Activated CD8-positive, alpha-beta T cell treated with anti-CD3 and anti-CD28 coated beads for 36 hours (primary cell): Measurements from ENCODE around the gene TCF7L2. TPM values are rescaled to one million over a fixed set of nuclear protein-coding genes. Genes with fewer than 3 reads are reported as not detected.

Experiments used
- ATAC-seq: fragments of 200-7000 bp; cut with Tn5 transposase; one replicate; pipeline ENCODE4 v1.10.0; 2021; ENCODE audit warnings: mild to moderate bottlenecking, moderate library complexity
- CTCF ChIA-PET: fragments of 350-600 bp; sonication (Branson Sonifier 250); formaldehyde crosslinking; loops from one replicate; lab custom pipeline; 2021; ENCODE audit warnings: antibody characterized with exemption; lab: Charles Lee
- POLR2A ChIA-PET: fragments of 350-600 bp; sonication (Branson Sonifier 250); formaldehyde crosslinking; loops from one replicate; lab custom pipeline; 2021; ENCODE audit warnings: antibody characterized with exemption; lab: Charles Lee
- DNase-seq: peaks from one replicate; pipeline ENCODE4 v3.0.0-alpha.2; 2020
- H3K27ac Mint-ChIP-seq: one replicate; pipeline ENCODE4 v1.8.0; 2021; ENCODE audit warnings: mild to moderate bottlenecking, mixed read lengths
- H3K27me3 Mint-ChIP-seq: one replicate; pipeline ENCODE4 v1.8.0; 2021; ENCODE audit warnings: mixed read lengths
- H3K36me3 Mint-ChIP-seq: one replicate; pipeline ENCODE4 v1.8.0; 2021; ENCODE audit warnings: low read depth, mixed read lengths
- H3K4me1 Mint-ChIP-seq: one replicate; pipeline ENCODE4 v1.8.0; 2021; ENCODE audit warnings: low read depth, mixed read lengths
- H3K4me3 Mint-ChIP-seq: one replicate; pipeline ENCODE4 v1.8.0; 2021; ENCODE audit warnings: mild to moderate bottlenecking, moderate library complexity, mixed read lengths
- H3K9me3 Mint-ChIP-seq: one replicate; pipeline ENCODE4 v1.8.0; 2021; ENCODE audit warnings: mixed read lengths
- CTCF ChIP-seq: fragments of 200-600 bp; IDR thresholded peaks from one replicate; pipeline ENCODE4 v1.8.0; 2022; ENCODE audit warnings: antibody characterized with exemption, mild to moderate bottlenecking
- intact Hi-C: fragments of 100-400 bp; cut with micrococcal nuclease; formaldehyde crosslinking; loops from one replicate; pipeline ENCODE4 v1.10.0; 2022
- total RNA-seq, 2 experiments: library from RNA; stranded (reverse); gene quantifications; one replicate each; pipeline ENCODE4 v1.2.3, GENCODE V29; 2021

The TCF7L2 gene
- total RNA-seq, 2 experiments from 2014 or later = 1.5 to 1.6 TPM

GRCh38 chr10:113033991-113034390 is 83.9 kb downstream of the TCF7L2 start:
- Mint-ChIP-seq H3K9me3 (no peaks in the 10 kb centered on the region), H3K27me3 (peaks cover 1% of the 10 kb centered on the region), H3K4me3 (no peak overlapping the region), H3K36me3 (no peaks in the 10 kb centered on the region), H3K4me1 (no peaks in the 10 kb centered on the region), H3K27ac (no peak overlapping the region)
- no peak for ATAC-seq
- no peak for TF ChIP-seq CTCF
- ChIA-PET POLR2A (no interaction called here), CTCF (no interaction called here)
- no peak for DNase-seq
- intact Hi-C loops = no loop called here

GRCh38 chr10:113035732-113036312 is 85.8 kb downstream of the TCF7L2 start:
- Mint-ChIP-seq H3K9me3 (no peaks in the 10 kb centered on the region), H3K27ac (no peak overlapping the region), H3K36me3 (no peaks in the 10 kb centered on the region), H3K4me1 (no peaks in the 10 kb centered on the region), H3K4me3 (no peak overlapping the region), H3K27me3 (no peaks in the 10 kb centered on the region)
- POLR2A ChIA-PET = no interaction called here
- ATAC-seq (no peak), DNase-seq (no peak)
- intact Hi-C loops = no loop called here
- no peak for TF ChIP-seq CTCF
- CTCF ChIA-PET = no interaction called here

- no peak for TF ChIP-seq CTCF
- Mint-ChIP-seq H3K4me3 (no peak overlapping the region), H3K27me3 (no peaks in the 10 kb centered on the region), H3K36me3 (no peaks in the 10 kb centered on the region), H3K9me3 (no peaks in the 10 kb centered on the region), H3K4me1 (no peaks in the 10 kb centered on the region), H3K27ac (no peak overlapping the region)
- ChIA-PET CTCF (no interaction called here), POLR2A (no interaction called here)
- DNase-seq (no peak), ATAC-seq (no peak)
- intact Hi-C loops = no loop called here
Measured at GRCh38 chr10:113036619-113037018, 86.6 kb downstream of the TCF7L2 start.

- ChIA-PET POLR2A (no interaction called here), CTCF (no interaction called here)
- Mint-ChIP-seq H3K27ac (no peak overlapping the region), H3K27me3 (no peaks in the 10 kb centered on the region), H3K4me3 (no peak overlapping the region), H3K9me3 (no peaks in the 10 kb centered on the region), H3K36me3 (no peaks in the 10 kb centered on the region), H3K4me1 (no peaks in the 10 kb centered on the region)
- TF ChIP-seq CTCF = no peak
- DNase-seq (no peak), ATAC-seq (no peak)
- intact Hi-C loops = no loop called here
Measured at GRCh38 chr10:113037218-113037617, 87.2 kb downstream of the TCF7L2 start.

GRCh38 chr10:113038183-113038582 is 88.1 kb downstream of the TCF7L2 start:
- TF ChIP-seq CTCF = no peak
- H3K27ac Mint-ChIP-seq = no peak overlapping the region
- DNase-seq (no peak), ATAC-seq (no peak)
- no peaks in the 10 kb centered on the region for H3K9me3 Mint-ChIP-seq
- no peak overlapping the region for H3K4me3 Mint-ChIP-seq
- ChIA-PET POLR2A (no interaction called here), CTCF (no interaction called here)
- intact Hi-C loops = no loop called here
- no peaks in the 10 kb centered on the region for H3K4me1 Mint-ChIP-seq
- no peaks in the 10 kb centered on the region for H3K36me3 Mint-ChIP-seq
- H3K27me3 Mint-ChIP-seq = no peaks in the 10 kb centered on the region
